ENCODE measurements around the gene GSG1.

- TF ChIP-seq EZH2 (IDR thresholded peaks at IDR 0.05; ENCODE audit: insufficient read depth, poor library complexity, severe bottlenecking) = no peak
- no peak for TF ChIP-seq EZH2phosphoT487 (IDR thresholded peaks at IDR 0.05; ENCODE audit: insufficient read depth, low read depth)
These were observed 23.2 kb downstream of the GSG1 start for GRCh38 chr12:13080266-13080665.

All from GM23248 (cell line).